Measurements from ENCODE around the gene SHE.

The SHE gene

GRCh38 chr1:154443274-154444013, 58.8 kb downstream of the SHE start:
- DNase-seq, result no peak

DNA sequence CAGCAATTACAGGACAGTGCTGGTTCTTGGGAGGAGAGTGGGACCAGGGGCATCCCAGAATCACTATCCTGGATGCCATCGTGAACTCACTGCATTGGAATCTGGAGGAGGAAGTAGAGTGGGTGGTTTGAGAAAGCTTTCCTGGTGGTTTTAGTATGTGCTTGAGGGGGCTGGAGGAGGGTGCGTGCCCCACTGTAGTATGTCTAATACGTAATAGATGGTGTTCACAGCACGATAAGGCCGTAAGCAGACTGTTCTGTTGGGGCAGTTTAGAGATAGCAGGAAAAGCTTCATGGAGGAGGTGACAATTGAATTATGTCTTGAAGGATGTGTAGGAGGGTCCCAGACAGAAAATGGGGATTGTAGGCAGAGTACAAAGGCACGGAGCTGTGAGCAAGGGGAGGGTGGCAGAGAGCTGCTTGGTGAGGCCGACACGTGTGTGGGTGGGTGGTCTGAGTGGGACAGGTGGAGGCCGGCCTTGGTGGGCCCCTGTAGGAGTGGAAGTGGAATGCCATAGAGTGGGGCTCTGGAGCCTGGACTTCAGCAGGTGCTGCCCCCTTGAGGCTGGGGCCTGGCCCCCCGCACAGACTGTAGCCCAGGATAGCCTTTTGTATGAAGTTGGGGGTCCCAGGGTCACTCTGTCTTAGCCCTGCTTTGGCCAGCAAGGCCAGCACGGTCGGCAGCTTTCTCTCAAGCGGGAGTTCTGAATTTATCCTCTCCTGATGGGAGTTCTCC, 60.0 kb downstream of the SHE start:
- DNase-seq, result no peak

DNA sequence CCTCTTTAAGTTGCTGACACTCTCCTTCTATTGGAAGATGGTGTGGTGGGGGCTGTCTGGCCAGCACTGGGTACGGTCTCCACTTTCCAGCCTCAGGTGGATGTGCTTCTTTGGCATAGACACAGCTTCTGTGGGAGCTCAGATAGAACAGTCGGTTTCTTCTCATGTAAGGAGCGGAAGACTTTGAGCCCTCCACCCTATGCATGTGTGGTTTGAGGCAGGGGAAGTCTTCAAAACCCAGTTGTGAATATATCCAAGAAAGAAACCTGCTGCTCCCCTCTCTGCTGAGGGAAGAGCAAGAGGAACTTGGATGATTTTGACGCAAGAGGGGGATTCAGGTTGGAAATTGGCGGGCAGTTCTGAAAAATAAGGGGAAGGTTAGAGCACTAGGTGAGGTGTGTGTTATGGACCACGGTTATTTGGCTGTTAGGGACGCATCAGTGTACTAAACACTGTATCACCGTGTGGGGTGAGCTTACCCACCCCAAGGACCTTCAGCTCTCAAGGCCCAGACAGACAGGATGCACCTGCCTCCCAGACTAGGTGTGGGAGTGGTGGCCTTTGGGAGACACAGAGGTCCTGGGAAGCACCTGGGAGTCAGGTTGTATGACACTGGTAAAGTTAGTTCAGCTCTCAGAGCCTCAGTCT, 60.8 kb downstream of the SHE start:
- no peak for DNase-seq

GRCh38 chr1:154440036-154440804, 62.0 kb downstream of the SHE start:
- no peak for DNase-seq

GRCh38 chr1:154436433-154436832, 65.8 kb downstream of the SHE start:
- DNase-seq, result no peak

DNA sequence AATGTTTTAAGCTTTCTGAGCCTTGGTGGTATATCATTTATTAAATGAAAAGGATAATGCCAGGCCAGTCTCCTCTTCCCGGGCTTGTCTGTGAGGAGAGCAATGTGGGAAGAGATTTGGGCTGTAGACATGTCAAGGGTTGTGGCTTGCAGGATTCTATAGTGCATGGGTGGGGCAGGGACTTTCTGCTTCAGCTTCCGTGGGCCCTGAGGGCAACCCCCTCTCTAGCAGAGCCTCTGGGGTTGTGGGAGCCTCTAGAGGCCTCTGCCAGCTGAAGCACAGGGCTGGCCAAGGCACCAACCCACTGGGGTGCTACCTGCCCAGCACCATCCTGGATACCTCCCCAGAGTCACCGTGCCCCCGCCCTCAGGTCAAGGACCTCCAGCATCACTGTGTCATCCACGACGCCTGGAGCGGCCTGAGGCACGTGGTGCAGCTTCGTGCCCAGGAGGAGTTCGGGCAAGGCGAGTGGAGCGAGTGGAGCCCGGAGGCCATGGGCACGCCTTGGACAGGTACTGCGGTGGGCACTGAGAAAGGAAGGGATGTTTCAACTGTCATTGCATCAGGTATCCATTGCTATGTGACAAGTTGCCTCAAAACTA, 66.5 kb downstream of the SHE start:
- no peak for DNase-seq

- no peak for DNase-seq
Measured at GRCh38 chr1:154434346-154435085, 67.7 kb downstream of the SHE start.

DNA sequence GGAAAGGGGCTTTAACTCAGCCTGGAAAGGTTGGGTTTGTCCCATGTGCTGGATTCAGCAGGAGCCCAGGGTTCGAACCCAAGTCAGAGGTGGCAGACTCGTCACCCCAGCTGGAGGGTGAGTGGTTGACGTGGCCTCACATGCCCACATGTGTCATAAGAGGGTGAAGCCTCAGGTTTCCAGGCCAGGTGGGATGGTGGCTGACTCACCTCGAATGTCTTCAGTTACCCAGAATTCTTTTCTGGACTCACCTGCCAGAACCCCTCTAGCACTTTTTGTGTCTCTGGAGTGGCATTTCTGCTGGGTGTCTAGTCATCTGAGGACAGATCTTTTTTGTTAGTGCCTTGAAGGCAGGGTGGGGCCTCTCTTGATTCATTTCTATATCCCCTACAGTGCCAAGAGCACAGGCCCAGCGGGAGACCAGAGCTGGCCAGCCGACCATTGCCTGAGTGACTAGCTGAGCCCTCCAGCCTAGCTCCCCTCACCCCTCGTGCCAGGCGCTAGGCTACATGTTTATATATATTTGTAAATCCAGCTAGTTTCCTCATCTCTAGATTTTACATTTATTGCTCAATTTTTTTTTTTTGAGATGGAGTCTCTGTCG, 68.9 kb downstream of the SHE start:
- no peak for DNase-seq

- no peak for DNase-seq
Measured at GRCh38 chr1:154431586-154432373, 70.4 kb downstream of the SHE start.

DNA sequence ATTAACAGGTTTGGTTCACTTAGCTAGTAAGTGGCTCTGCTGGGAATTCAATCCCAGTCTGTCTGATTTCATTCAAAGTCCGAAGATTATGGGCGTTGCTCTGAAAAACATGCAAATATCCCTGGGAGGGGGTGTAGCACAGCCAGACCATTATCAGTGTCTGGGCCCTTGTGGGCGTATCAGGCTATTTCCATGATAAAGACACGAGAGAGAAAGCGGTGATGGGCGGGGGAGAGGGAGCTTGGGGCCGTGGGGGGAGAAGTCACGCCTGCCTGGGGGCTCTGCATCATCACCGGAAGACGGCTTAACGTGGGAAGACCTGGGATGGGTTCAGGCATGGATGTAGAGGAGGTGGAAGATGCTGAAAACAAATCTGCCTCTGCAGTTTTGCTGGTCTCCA, 71.3 kb downstream of the SHE start:
- no peak for DNase-seq

DNA sequence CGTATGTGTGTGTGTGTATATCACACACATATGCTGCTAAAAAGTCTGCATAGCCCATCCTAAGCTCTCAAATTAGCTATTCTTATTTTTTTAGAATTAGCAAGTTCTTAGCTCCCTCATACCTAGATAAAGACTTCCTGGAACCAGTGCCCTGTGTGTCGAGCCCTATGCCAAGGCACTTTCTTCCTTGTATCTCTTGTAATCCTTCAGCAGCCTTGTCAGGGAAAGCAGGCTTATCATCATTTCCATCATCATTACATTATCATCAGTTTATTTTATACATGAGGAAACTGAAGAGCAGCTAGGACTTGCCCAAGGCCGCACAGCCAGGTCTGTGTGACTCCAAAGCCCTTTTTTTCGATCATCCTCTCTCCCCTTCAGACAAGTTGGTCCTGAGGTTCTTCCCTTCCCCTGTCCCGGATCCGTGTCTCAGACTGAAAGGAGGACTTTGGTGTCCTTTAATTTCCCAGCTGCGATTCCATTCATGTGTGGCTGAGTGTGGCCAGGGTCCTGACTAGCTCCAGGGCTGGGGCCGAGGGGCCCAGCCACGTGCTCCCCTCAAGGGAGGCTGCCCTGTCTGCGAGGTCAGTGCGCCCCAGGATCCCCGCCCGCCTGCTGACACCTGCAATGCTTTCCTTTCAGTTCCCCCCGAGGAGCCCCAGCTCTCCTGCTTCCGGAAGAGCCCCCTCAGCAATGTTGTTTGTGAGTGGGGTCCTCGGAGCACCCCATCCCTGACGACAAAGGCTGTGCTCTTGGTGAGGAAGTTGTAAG, 72.2 kb downstream of the SHE start:
- no peak for DNase-seq

Data from right forelimb (tissue), 1 donor.